HG03469 (cell line): ENCODE measurements around the gene TK1.

Source experiments
- ATAC-seq: cut with Tn5 transposase; IDR thresholded peaks from one replicate; pipeline ENCODE4 v1.9.1; 2021; ENCODE audit warnings: mild to moderate bottlenecking, moderate library complexity, moderate number of reproducible peaks; ENCODE audit not compliant: unreplicated experiment

Gene TK1

DNA sequence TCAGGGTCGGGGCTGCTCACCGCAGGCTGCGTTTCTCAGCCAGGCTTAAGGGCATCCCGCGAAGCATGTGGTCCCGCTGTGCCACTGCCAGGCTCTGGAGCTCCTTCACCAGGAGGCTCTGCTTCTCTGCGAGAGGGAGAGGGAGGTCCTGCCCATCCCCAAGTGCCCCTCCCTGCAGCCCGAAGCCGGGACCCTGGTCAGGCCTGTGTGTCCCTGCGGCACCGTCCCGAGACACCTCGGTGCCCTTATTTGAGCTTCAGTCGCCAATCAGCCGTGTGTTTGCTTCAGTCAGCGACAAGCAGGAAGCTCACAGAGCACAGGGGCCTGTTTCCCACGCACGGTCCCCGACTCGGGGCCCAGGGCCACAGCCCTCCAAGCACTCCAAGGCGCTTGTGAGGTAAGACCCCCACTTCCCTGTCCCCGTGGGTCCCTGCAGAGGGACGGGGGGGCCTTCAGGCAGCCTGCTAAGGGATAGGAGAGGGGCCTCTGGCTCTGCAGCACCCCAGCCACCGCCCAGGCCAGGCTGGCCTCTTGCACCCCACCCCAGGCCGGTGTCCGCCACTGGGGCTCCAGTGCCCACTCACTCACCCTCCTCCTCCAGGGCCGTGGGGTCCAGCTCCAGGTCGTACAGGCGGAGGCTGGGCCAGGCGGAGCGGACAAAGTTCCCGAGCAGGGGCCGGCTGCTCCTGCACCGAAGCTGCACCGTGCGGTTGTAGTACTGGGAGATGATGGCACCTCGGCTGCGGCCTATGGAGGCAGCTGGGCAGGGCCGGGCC, 61.5 kb downstream of the TK1 start:
- ATAC-seq: no peak

DNA sequence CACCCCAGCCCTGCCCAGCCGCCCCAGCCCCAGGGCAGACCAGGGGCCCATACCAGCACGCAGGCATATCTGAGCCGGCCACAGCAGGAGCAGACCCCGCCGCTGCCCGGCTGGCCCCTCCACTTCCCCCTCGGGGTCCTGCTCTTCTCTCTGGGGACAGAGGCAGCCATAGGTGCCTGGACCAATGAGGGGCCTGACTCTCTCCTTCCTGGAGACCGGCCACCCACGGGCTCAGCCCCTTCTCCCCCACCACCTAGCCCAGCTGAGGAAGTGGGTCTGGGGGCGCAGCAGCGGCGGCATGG, 62.1 kb downstream of the TK1 start:
- no peak for ATAC-seq
